ENCODE measurements around the gene GHITM. TPM values are rescaled to one million over a fixed set of nuclear protein-coding genes. Genes with fewer than 3 reads are reported as not detected.

The GHITM gene
- total and polyA plus RNA-seq, 2 of the 8 experiments (the other 6 are each of a cell fraction or from before 2014, with no cell fraction given) = 86.2 to 97.0 TPM

DNA sequence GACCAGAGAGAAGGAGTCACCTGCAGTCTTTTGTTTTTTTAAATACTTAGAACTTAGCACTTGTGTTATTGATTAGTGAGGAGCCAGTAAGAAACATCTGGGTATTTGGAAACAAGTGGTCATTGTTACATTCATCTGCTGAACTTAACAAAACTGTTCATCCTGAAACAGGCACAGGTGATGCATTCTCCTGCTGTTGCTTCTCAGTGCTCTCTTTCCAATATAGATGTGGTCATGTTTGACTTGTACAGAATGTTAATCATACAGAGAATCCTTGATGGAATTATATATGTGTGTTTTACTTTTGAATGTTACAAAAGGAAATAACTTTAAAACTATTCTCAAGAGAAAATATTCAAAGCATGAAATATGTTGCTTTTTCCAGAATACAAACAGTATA is 13.5 kb downstream of the GHITM start (continued):
- TF ChIP-seq NANOG (IDR thresholded peaks at IDR 0.05; ENCODE audit: insufficient read depth, low read depth, low read length, poor library complexity, severe bottlenecking) = no peak

All from H1 (cell line).